GM19239 (cell line): Measurements from ENCODE around the gene B4GALNT4.
"Not testable (repeated sequence)": the region's sequence is repeated elsewhere in the genome, so short reads cannot be mapped to it uniquely, and the experiment has no call there.

Experiments used
- DNase-seq: peaks from one replicate; pipeline ENCODE4 v3.0.0; 2011; ENCODE audit warnings: low spot score; ENCODE audit not compliant: insufficient read length
- FAIRE-seq: peaks from 2 replicates; lab custom pipeline; 2011; peaks lifted over from hg19 to GRCh38; lab: Jason Lieb, UNC

The B4GALNT4 gene

DNA sequence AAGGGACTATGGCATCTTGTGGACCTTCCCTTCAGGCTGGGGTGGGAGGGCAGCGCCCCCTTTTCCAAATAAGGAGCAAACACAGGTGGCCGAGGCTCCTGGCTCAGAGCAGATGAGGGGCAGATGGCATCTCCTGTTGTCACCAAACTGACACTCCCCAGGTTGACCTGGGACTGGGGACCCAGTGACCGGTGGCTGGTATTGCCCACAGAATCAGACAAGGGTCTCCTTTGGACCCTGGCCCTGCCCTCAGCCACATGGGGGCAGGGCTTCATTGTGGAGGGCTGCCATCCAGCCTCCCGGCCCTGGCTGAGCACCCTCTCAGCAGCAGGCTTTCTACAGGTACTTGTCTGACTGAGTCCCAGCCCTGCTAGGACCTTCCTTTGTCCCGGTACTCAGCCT is 46.3 kb downstream of the B4GALNT4 start:
- FAIRE-seq = no peak
- no peak for DNase-seq

DNA sequence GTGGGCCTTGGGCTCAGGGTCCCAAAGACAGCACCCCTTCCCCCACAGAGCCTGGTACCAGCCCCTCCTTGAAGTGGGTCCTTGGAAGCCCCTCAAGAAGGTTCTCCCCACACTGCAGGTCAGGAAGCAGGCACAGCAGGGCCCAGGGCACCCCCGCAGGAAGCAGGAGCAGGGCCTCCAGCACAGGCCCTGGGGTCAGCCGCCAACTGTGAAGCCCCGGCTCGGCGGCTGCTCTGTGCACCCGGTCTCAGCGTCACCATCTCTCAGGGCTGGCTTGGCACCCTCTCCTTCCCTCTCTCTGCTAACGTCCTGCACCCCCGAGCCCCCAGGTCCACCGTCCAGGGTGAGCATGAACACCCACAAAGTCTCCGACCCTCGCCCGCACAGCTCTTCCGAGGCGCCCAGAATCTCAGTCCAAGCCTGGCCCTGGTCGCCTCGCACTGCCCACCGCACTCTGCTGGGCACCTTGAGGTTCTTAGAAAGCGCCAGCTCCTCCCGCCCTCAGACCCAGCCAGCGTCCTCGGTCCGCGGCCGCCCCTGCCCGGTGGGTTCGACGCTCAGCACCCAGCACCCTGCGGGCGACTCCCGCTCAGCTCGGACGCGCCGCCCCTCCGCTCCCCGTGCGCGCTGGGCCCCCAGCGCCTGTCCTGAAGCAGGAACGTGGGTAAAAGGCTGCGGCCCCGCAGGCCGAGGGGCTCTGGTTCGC is 46.9 kb downstream of the B4GALNT4 start:
- FAIRE-seq (no peak), DNase-seq (no peak)

DNA sequence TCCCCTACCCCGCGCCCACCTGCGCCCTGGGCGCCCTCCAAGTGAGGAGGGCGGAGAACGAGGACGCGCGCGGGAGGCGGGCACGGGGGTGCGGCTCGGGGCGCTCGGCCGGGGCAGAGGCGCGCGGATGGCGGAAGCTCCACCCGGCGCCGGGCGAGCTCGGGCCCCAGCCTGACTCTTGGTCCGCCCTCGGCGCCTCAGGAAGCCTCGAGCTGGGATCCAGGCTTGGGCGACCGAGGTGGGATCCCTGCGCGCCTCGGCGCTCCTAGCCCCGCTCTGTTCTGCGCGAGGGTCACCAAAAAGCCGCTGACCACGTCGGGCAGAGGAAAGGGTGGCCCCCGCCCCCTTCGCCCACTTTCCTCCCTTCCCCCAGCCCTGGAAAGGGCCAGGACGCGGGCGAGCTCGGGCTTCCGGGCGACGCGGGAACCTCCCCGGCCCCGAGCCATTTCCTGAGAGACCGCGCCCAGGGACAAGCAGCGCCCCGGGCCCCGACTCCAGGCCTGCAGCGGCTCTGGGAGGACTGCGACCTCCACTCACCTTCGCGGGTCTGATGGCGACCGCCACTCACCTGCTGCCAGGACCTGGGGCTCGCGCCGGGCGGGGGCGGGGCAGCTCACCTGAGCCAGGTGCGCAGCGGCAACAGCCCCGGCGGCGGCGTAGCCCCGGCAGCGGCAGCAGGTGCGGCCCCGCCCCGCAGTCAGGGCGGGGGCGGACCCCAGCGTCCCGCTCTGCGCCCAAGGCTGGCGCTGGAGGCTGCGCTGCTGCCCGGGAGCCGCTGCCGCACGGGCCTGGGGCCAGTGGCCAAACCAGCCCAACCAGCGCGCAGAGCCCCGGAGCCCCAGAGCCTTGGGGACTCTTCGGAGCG is 47.7 kb downstream of the B4GALNT4 start:
- DNase-seq (no peak), FAIRE-seq (no peak)

DNA sequence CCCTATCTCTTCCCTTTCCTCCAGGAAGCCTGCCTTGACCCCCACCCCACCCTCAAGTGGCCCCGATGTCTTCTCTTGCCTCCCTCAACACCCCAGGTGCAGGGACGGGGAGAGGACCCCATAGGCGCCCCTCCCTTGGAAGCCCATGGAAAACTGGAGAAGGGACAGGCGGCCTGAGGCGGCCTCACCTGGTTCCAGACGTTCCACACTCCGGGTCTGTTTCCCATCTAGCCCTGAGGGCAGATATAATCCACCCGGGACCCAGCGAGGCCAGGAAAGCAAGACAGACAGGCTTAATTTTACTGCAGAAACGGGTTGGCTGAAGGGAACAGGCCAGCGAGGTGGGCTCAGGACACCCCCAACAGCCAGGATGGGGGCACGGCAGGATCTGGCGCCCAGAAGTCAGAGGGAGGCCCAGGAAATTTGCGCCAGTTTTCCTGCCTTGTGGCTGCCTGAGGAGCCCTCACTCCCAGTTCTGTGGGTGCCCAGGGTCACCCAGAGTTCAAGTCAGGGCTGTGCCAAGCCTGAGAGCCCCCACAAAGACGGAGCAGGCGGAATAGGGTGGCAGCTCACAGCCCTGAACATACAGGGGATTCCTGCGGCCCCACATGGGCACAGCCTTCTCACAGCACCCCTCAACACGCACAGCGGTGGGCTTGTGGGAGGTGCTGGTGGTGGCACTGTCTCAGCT is 48.5 kb downstream of the B4GALNT4 start:
- FAIRE-seq = no peak
- no peak for DNase-seq

DNA sequence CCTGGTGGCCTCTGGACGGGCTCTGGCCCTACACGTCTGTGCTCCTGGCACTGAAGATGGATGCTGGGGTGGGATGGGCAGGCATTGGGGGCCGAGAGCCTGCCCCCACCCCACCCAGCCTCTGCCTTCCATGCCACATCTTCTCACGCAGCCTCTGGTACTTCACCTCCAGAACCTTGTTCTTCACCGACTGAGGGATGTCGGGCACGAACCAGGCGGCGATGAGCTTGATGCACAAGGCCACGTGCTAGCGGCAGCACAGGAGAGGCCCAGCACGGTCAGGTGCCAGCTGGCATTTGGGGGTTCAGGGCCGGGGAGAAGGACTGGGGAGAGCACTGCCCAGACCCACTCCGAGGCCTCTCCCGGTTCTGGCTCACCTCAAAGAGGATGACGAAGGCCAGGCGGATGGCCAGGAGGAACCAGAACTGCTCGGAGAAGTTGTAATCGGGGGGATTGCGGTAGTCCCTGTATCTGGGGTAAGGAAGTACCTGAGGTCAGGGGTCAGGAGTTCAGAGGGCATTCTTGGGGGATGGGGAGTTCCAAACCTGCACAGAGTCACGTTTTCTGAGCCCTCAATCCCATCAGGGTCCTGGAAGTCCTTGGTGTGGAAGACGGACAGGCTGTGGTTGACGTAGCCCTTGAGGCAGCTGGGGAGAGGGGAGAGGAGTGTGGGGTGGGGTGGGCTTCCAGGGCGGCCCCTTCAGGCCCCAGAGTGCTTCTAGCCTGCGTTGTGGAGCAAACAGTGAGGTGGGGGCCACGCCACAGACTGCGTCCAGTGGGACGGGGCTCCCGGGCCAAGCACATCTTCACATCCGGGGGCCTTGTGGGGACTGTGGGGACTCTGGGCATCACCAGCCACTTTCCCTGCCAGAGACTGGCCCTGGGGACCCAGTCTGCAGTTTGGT is 49.3 kb downstream of the B4GALNT4 start:
- DNase-seq (no peak), FAIRE-seq (no peak)

DNA sequence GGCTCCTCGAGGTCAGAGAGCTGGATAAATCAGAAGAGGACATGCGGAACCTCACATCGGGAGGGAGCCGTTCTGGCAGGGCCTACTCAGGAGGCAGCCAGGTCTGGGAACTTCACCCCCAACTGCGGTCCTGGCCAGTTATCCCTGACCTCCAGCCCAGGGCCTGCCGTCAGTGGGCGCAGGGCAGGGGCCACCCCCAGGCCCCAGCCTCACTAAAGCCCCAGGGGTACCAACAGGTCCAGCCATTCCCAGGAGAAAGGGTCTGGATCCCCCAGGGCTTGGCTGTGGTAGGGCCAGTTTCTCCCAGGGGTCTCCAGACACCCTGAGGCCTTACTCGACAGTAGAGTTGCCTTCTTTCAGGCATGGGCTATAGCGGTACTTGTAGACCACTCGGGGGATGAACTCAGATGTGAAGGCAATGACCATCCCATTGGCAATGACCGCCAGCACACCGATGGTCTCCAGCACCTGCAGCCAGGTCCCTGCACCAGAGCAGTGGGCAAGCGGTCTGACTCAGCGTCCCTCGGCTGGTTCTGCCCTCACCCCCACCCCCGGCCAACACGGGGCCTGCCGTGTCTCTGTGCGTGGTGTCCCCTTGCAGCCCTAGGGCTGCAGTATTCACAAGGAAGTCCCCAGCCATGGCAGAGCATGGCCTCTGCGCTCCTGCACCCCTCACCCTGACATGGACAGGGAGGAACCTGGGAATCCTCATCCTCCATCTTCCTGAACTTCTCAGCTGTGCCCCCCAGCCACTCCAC is 50.1 kb downstream of the B4GALNT4 start:
- DNase-seq (no peak), FAIRE-seq (no peak)

DNA sequence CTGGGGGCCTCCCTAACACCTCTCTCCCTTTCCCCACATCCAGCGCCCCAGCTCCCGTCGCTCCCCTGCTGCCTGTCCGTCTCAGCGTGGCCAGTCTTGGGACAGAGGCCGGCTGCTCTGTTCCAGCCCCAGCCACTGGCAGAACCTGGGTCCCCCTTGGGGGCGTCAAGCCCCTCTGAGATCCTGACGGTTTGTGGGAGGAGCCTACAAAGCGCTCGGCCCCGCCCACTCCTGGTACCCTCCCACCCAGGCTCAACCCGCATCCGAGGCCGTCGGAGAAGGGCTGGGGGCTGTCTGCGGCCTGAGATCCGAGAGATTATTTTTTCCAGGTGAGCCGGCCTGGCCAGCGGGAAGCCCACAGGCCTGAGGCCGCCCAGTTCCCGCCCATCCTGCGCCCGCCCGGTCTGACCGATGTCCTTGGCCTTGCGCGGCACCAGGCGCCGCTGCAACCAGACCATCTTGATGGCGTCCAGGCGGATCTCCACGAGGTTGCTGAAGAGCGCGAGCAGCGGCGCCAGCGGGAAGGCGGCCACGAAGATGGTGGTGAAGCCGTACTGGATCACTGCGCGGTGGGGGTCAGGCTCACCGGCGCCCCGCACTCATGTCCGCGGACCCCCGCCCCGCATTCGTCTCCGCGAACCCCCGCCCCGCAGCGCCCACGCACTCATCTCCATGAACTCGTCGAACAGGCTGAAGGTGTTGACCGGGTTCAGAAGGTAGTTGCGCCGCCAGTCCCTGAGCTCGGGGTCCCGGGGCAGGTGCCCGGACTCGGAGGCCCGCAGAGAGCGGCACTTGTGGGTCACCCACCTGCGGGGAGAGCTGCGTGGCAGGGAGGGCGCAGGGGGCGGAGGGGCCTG is 51.0 kb downstream of the B4GALNT4 start:
- DNase-seq (no peak), FAIRE-seq (no peak)

DNA sequence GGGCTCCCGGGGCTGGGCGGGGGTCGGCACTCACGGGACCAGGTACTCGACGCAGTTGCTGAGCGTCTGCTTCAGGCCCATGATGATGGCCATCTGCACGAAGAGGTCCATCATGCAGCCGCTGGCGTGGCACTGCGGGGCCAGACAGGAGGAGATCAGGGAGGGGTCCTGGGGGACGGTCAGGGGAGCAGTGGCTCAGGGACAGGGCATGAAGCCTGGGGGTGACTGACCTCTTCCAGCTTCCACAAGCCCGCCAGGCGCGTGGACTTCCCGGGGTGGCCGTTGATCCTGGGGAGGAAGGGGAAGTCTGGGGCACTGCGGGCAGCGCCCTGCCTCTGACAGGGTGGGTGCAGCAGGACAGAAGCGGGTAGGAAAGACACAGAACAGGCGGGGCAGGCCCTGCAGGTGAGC is 51.6 kb downstream of the B4GALNT4 start:
- DNase-seq = no peak

DNA sequence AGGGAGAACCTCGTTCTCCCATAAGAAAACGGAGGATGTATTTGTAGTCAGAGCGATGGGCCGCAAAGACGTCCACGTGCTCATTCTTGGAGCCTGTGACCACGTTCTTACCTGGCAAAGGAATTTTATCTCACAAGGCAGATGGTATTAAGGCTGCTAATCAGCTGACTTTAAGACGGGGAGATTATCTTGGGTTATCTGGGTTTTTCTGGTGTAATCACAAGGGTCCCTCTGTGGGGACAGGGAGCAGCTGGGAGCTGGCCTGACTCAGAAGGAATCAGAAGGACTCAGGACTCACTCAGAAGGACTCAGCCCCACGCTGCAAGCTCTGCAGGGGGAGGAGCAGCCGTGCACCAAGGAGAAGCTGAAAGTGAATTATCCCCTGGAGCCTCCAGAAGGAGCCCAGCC is 53.0 kb downstream of the B4GALNT4 start:
- DNase-seq = no peak
- no peak for FAIRE-seq

More for the DNA sequence above, 51.6 kb downstream of the B4GALNT4 start:
- no peak for FAIRE-seq

DNA sequence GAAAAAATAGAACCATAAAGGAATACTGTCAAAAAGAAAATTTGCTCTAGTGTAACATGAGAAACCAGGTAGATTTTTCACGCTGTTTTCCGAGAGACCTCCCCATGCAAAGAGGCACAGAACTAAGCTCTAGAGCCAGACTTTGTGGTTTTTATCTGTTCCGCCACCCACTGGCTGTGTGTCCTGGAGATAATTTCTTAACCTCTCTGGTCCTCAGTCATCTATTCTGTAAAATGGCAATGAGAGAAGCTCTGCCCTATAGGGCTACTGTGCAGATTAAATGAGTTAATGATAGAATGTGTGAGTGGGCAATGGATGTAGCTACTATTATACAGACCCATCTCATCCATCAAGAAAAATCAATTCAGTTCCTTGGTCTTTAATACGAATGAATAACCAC is 54.9 kb downstream of the B4GALNT4 start:
- FAIRE-seq (no peak), DNase-seq (no peak)

DNA sequence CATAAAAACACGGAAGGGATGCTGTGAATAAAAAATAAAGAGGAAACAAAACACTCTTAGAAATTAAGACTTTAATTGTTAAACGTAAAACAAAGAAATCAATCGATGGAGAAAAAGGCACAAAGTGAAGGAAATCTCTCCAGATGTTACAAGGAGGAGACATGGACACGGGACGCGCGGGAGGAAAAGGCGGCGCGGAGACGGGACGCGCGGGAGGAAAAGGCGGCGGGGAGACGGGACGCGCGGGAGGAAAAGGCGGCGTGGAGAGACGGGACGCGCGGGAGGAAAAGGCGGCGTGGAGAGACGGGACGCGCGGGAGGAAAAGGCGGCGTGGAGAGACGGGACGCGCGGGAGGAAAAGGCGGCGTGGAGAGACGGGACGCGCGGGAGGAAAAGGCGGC is 55.5 kb downstream of the B4GALNT4 start:
- not testable (repeated sequence) for DNase-seq, FAIRE-seq

DNA sequence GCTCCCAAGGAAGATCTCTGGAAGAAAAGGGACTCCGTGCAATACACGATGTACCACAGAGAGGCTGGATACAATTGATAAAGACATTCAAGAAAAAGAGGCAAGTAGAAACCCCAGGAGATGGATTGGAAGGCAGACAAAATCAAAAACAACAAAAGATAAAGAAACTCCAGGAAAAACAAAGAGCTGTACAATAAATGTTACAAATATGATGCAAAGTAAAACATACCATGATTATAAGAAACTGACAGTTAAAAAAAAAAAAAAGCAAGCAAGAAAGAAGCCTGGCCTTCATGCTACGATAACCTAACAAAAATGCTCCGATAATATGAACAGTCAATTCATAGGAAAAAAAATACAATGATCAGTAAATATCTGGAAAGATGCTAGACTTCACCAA is 56.0 kb downstream of the B4GALNT4 start:
- DNase-seq (no peak), FAIRE-seq (no peak)

DNA sequence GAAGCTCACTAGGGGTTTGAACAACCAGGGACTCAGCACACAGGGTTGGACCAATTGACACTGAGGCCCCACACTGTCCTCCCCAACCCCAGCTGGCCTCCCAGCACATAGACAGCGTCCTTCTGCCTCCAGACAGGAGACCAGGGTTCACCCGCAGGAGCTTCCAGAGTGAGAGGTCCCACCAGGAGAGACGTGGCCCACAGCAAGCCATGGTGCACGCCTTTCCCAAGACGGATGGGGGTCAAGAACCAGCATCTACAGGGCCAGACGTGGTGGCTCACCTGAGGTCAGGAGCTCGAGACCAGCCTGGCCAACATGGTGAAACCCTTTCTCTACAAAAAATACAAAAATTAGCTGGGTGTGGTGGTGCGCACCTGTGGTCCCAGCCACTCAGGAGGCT is 57.6 kb downstream of the B4GALNT4 start:
- no peak for DNase-seq
- no peak for FAIRE-seq

DNA sequence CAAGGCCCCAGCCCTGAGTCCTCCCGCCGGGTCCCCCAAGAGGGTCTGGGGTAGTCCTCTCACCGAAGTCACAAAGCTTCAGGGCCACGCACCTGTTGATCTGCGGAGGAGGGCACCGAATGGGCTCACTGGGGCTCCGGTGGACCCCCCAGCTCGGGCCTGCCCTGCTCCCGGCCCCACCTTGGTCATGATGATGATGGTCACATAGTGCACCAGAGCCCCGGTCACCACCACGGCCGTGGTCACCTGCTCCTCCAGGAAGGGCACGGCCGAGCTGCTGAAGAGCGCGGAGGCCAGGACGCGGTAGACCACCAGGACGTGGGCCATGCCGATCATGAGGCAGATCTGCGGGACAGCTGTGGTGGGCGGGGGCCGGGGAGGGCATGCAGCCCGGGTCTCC is 59.0 kb downstream of the B4GALNT4 start:
- no peak for FAIRE-seq

DNA sequence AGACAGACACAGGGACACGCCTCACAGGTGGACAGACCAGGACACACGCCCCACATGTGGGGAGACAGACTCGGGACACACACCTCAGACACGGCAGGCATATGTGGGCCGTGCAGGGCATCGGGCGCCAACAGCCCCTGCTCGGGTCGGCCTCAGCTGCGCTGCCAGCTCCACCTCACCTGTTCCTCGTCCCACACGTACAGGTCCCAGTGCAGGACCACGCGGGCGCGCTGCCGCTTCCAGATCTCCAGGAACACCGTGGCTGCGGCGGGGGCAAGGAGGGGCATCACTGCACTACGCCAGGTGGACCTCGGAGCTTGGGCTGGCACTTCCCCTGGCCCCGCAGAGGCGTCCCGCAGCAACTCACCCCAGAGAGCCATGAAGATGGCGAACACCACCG is 60.1 kb downstream of the B4GALNT4 start:
- DNase-seq (no peak), FAIRE-seq (no peak)

More for the DNA sequence above, 59.0 kb downstream of the B4GALNT4 start:
- DNase-seq = no peak

DNA sequence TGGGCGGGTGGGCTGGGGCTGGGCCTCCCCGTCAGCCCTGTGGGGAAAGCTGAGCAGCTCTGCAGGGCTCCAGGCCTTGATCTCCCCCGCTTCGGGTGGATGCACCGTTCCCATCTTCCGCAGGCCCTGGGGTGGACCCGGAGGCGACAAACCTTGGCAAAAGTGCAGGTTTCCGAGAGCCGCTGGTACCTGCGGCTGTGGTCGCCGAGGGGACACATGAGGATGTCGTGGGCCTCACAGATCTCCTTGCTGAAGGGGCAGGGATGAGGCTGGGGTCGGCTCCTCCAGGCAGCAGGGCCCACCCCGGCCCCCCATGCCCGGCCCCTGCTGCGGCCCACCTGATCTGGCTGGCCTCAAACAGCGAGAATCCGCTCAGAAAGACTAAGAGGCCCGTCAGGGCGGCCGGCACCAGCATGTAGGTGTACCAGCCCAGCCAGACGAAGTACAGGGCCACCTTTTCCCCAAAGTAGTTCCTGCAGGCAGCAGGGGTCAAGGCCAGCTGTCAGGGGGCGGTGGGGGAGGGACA is 60.7 kb downstream of the B4GALNT4 start:
- DNase-seq (no peak), FAIRE-seq (no peak)
